WERI-Rb-1 (cell line): ENCODE data around the gene CHST11.

Source experiments
- DNase-seq: peaks from one replicate; pipeline ENCODE4 v3.0.0-alpha.2; 2020
- H3K27ac ChIP-seq: fragments of 250-450 bp; sonication (Bioruptor Pico); 2 replicates; pipeline ENCODE4 v1.5.1; 2020; ENCODE audit warnings: mild to moderate bottlenecking, moderate library complexity
- H3K27me3 ChIP-seq: fragments of 250-450 bp; sonication (Bioruptor Pico); 2 replicates; pipeline ENCODE4 v1.5.1; 2021; ENCODE audit warnings: mild to moderate bottlenecking, low read depth, moderate library complexity; ENCODE audit not compliant: insufficient read depth, severe bottlenecking
- H3K36me3 ChIP-seq: fragments of 250-450 bp; sonication (Bioruptor Pico); 2 replicates; pipeline ENCODE4 v1.5.1; 2020; ENCODE audit warnings: mild to moderate bottlenecking, moderate library complexity
- H3K4me3 ChIP-seq: 2 replicates; pipeline ENCODE4 v1.5.1; 2011; ENCODE audit warnings: low read depth, mild to moderate bottlenecking, control low read depth, low read length
- H3K9me3 ChIP-seq: fragments of 250-450 bp; sonication (Bioruptor Pico); 2 replicates; pipeline ENCODE4 v1.5.1; 2021; ENCODE audit warnings: mild to moderate bottlenecking, moderate library complexity; ENCODE audit not compliant: severe bottlenecking
- CTCF ChIP-seq: IDR thresholded peaks from 2 replicates; pipeline ENCODE4 v1.5.1; 2011; ENCODE audit warnings: low read depth, mild to moderate bottlenecking, control low read depth, inconsistent platforms, low read length

The CHST11 gene

GRCh38 chr12:104529130-104529874 lies 72.6 kb downstream of the CHST11 start:
- no peaks in the 10 kb centered on the region for H3K27me3 ChIP-seq
- no peaks in the 10 kb centered on the region for H3K9me3 ChIP-seq
- H3K36me3 ChIP-seq, result no peaks in the 10 kb centered on the region
- H3K4me3 ChIP-seq, result no peak overlapping the region
- no peak for TF ChIP-seq CTCF
- no peak for DNase-seq
- H3K27ac ChIP-seq, result no peak overlapping the region

- H3K27ac ChIP-seq, result no peak overlapping the region
- H3K9me3 ChIP-seq, result no peaks in the 10 kb centered on the region
- no peaks in the 10 kb centered on the region for H3K27me3 ChIP-seq
- H3K4me3 ChIP-seq, result no peak overlapping the region
- DNase-seq, result no peak
- no peaks in the 10 kb centered on the region for H3K36me3 ChIP-seq
- no peak for TF ChIP-seq CTCF
These were observed 75.9 kb downstream of the CHST11 start for GRCh38 chr12:104532636-104533035.

- H3K36me3 ChIP-seq, result no peaks in the 10 kb centered on the region
- no peak for DNase-seq
These were observed 76.4 kb downstream of the CHST11 start for GRCh38 chr12:104533134-104533533.

GRCh38 chr12:104534162-104534856 lies 77.6 kb downstream of the CHST11 start:
- DNase-seq, result peak; percentile 63
- Histone ChIP-seq H3K9me3 (no peaks in the 10 kb centered on the region), H3K4me3 (no peak overlapping the region), H3K36me3 (no peaks in the 10 kb centered on the region), H3K27ac (no peak overlapping the region), H3K27me3 (no peaks in the 10 kb centered on the region)
- no peak for TF ChIP-seq CTCF

More at GRCh38 chr12:104533134-104533533, 76.4 kb downstream of the CHST11 start:
- Histone ChIP-seq H3K4me3 (no peak overlapping the region), H3K9me3 (no peaks in the 10 kb centered on the region), H3K27ac (no peak overlapping the region), H3K27me3 (no peaks in the 10 kb centered on the region)
- no peak for TF ChIP-seq CTCF

- TF ChIP-seq CTCF, result no peak
- Histone ChIP-seq H3K9me3 (no peaks in the 10 kb centered on the region), H3K27ac (no peak overlapping the region), H3K27me3 (no peaks in the 10 kb centered on the region), H3K36me3 (no peaks in the 10 kb centered on the region), H3K4me3 (no peak overlapping the region)
- no peak for DNase-seq
These were observed 78.1 kb downstream of the CHST11 start for GRCh38 chr12:104534857-104535248.
